HCT116 (cell line): Measurements from ENCODE around the gene ZBTB34. TPM values are rescaled to one million over a fixed set of nuclear protein-coding genes. Genes with fewer than 3 reads are reported as not detected.

Source experiments
- ATAC-seq: fragments of 200-7000 bp; cut with Tn5 transposase; 2 replicates; pipeline ENCODE4 v1.9.1; 2020; ENCODE audit warnings: mild to moderate bottlenecking, moderate library complexity
- BruUV-seq: library from RNA; stranded (reverse); fragments of 400-500 nt; replicated peaks from 2 replicates; lab custom pipeline; 2021; lab: Mats Ljungman, UMichigan
- CTCF ChIA-PET: fragments of 300-600 bp; sonication (Branson Sonifier 250); formaldehyde crosslinking; loops from one replicate; lab custom pipeline; 2021; ENCODE audit warnings: antibody characterized with exemption; lab: Charles Lee
- POLR2A ChIA-PET: fragments of 300-600, 350-600 bp; sonication (Branson Sonifier 250); formaldehyde crosslinking; loops from one replicate; lab custom pipeline; 2021; ENCODE audit warnings: antibody characterized with exemption; lab: Charles Lee
- RAD21 ChIA-PET, 2 experiments: fragments of 300-600 bp; sonication (Branson Sonifier 250); formaldehyde crosslinking; loops; one replicate each; lab custom pipeline; 2023; ENCODE audit warnings: low total read pairs in 2 of 2; ENCODE audit not compliant: uncharacterized antibody in 2 of 2, unreplicated experiment in 2 of 2, low non-redundant PET in 1 of 2; lab: Charles Lee
- DNase-seq: peaks from one replicate; pipeline ENCODE4 v3.0.0-alpha.2; 2010; ENCODE audit warnings: low read depth, low spot score
- H2AFZ ChIP-seq: fragments of 200-600 bp; shearing (Covaris generic), sonication (generic); 2 replicates; pipeline ENCODE4 v1.6.1; 2017; ENCODE audit warnings: low read depth, mixed run types, mixed read lengths, antibody characterized with exemption, low read length; ENCODE audit not compliant: poor library complexity, severe bottlenecking
- H3K27ac ChIP-seq: 2 replicates; pipeline ENCODE4 v1.5.1; 2012; ENCODE audit warnings: low read depth, low read length
- H3K27me3 ChIP-seq: fragments of 200-600 bp; sonication (generic); 2 replicates; pipeline ENCODE4 v1.6.1; 2016; ENCODE audit warnings: mixed run types, low read length, mixed read lengths; ENCODE audit not compliant: insufficient read depth
- H3K36me3 ChIP-seq, 2 experiments: fragments of 200-500 bp in 1 of 2; fragments of 200-600 bp in 1 of 2; sonication (Bioruptor generic) in 1 of 2; sonication (generic) in 1 of 2; 2 replicates each; pipeline versions ENCODE4 v1.5.1 to v1.6.1; 2014 to 2016; ENCODE audit warnings: low read length in 2 of 2, inconsistent platforms in 1 of 2, mixed read lengths in 1 of 2, mixed run types in 1 of 2; ENCODE audit not compliant: insufficient read depth in 2 of 2, control insufficient read depth in 1 of 2
- H3K4me1 ChIP-seq, 2 experiments: fragments of 200-600 bp in 1 of 2; sonication (generic) in 1 of 2; 2 replicates each; pipeline versions ENCODE4 v1.5.1 to v1.6.1; 2012 to 2017; ENCODE audit warnings: low read length in 2 of 2, inconsistent platforms in 1 of 2, mild to moderate bottlenecking in 1 of 2, mixed read lengths in 1 of 2, mixed run types in 1 of 2, moderate library complexity in 1 of 2; ENCODE audit not compliant: insufficient read depth in 2 of 2, control insufficient read depth in 1 of 2
- H3K4me2 ChIP-seq: fragments of 200-600 bp; sonication (generic); 2 replicates; pipeline ENCODE4 v1.6.1; 2017; ENCODE audit warnings: mixed run types, low read length, mixed read lengths
- H3K4me3 ChIP-seq, 2 experiments: fragments of 200-600 bp in 1 of 2; sonication (generic) in 1 of 2; replicated peaks in 1 of 2; 2 replicates each; pipeline ENCODE4 v1.5.1; 2011 to 2016; ENCODE audit warnings: low read length in 2 of 2, control low read depth in 1 of 2, low read depth in 1 of 2, mild to moderate bottlenecking in 1 of 2, mixed read lengths in 1 of 2, mixed run types in 1 of 2
- H3K79me2 ChIP-seq: fragments of 200-600 bp; sonication (generic); 2 replicates; pipeline ENCODE4 v1.6.1; 2017; ENCODE audit warnings: mild to moderate bottlenecking, mixed run types, low read length, moderate library complexity, mixed read lengths; ENCODE audit not compliant: insufficient read depth
- H3K9ac ChIP-seq: fragments of 200-600 bp; sonication (generic); 2 replicates; pipeline ENCODE4 v1.6.1; 2016; ENCODE audit warnings: low read length, mixed read lengths
- H3K9me2 ChIP-seq: fragments of 200-600 bp; sonication (generic), shearing (Covaris generic); 2 replicates; pipeline ENCODE4 v1.6.1; 2017; ENCODE audit warnings: mixed run types, mild to moderate bottlenecking, moderate library complexity; ENCODE audit not compliant: insufficient read depth
- H3K9me3 ChIP-seq, 2 experiments: fragments of 200-500 bp in 1 of 2; fragments of 200-600 bp in 1 of 2; sonication (Bioruptor generic) in 1 of 2; sonication (generic) in 1 of 2; 2 replicates each; pipeline ENCODE4 v1.6.1; 2014 to 2017; ENCODE audit warnings: low read length in 2 of 2, mixed read lengths in 2 of 2, inconsistent platforms in 1 of 2, low read depth in 1 of 2, mild to moderate bottlenecking in 1 of 2, mixed run types in 1 of 2, moderate library complexity in 1 of 2; ENCODE audit not compliant: control insufficient read depth in 1 of 2, insufficient read depth in 1 of 2
- H4K20me1 ChIP-seq: fragments of 200-600 bp; sonication (generic), shearing (Covaris generic); 2 replicates; pipeline ENCODE4 v1.6.1; 2017; ENCODE audit warnings: mixed run types, mild to moderate bottlenecking, moderate library complexity; ENCODE audit not compliant: insufficient read depth
- CBX3 ChIP-seq: IDR thresholded peaks from 2 replicates; pipeline ENCODE4 v1.6.1; 2012; ENCODE audit warnings: low read depth
- CTCF ChIP-seq, 3 experiments: fragments of 200-600 bp in 1 of 3; sonication (generic) in 1 of 3; IDR thresholded peaks in 2 of 3; conservative IDR thresholded peaks in 1 of 3; 2 replicates each; pipeline ENCODE4 v1.5.1; 2012 to 2017; ENCODE audit warnings: low read depth in 2 of 3, low read length in 2 of 3, antibody characterized with exemption in 1 of 3, borderline replicate concordance in 1 of 3, control low read depth in 1 of 3, mild to moderate bottlenecking in 1 of 3, mixed read lengths in 1 of 3, mixed run types in 1 of 3, moderate library complexity in 1 of 3; ENCODE audit not compliant: insufficient read depth in 1 of 3
- EGR1 ChIP-seq: IDR thresholded peaks from 2 replicates; pipeline ENCODE4 v1.6.1; 2012; ENCODE audit warnings: low read depth
- ELF1 ChIP-seq: IDR thresholded peaks from 2 replicates; pipeline ENCODE4 v1.6.1; 2012; ENCODE audit warnings: low read depth, borderline replicate concordance
- EZH2 ChIP-seq: fragments of 200-600 bp; sonication (generic); IDR thresholded peaks from 2 replicates; pipeline ENCODE4 v1.6.1; 2017; ENCODE audit warnings: antibody characterized with exemption, mixed run types
- EZH2phosphoT487 ChIP-seq: fragments of 200-600 bp; IDR thresholded peaks from 2 replicates; pipeline ENCODE4 v1.6.1; 2018; ENCODE audit warnings: antibody characterized with exemption, borderline replicate concordance
- FOSL1 ChIP-seq: IDR thresholded peaks from 2 replicates; pipeline ENCODE4 v1.6.1; 2012; ENCODE audit warnings: low read depth
- POLR2A ChIP-seq: IDR thresholded peaks from 2 replicates; pipeline ENCODE4 v1.7.0; 2011; ENCODE audit warnings: borderline replicate concordance; ENCODE audit not compliant: insufficient read depth, insufficient read length; ENCODE audit errors: extremely low read depth
- RAD21 ChIP-seq: IDR thresholded peaks from 2 replicates; pipeline ENCODE4 v1.6.1; 2012; ENCODE audit warnings: low read depth, mild to moderate bottlenecking
- SP1 ChIP-seq: IDR thresholded peaks from 2 replicates; pipeline ENCODE4 v1.6.1; 2012; ENCODE audit warnings: low read depth
- TCF7L2 ChIP-seq: IDR thresholded peaks from 2 replicates; pipeline ENCODE4 v1.7.0; 2011; ENCODE audit warnings: borderline replicate concordance, inconsistent platforms; ENCODE audit not compliant: insufficient read depth, insufficient read length; ENCODE audit errors: extremely low read depth
- YY1 ChIP-seq: IDR thresholded peaks from 2 replicates; pipeline ENCODE4 v1.6.1; 2011; ENCODE audit warnings: low read length, low read depth, moderate library complexity, mild to moderate bottlenecking; ENCODE audit not compliant: insufficient replicate concordance; ENCODE audit errors: extremely low read depth
- ZFX ChIP-seq: fragments of 450-650 bp; IDR thresholded peaks from 2 replicates; pipeline ENCODE4 v1.6.1; 2017
- ZNF274 ChIP-seq: fragments of 200-500 bp; sonication (Bioruptor generic); IDR thresholded peaks from 2 replicates; pipeline ENCODE4 v1.6.1; 2014; ENCODE audit warnings: mild to moderate bottlenecking, low read depth, low read length, inconsistent platforms
- intact Hi-C: fragments of 100-400 bp; cut with micrococcal nuclease; formaldehyde crosslinking; loops from 2 replicates; pipeline ENCODE4 v1.10.0; 2022
- total RNA-seq: library from RNA; stranded (reverse); gene quantifications from one replicate; pipeline ENCODE4 v1.2.1, GENCODE V29; 2021; ENCODE audit not compliant: unreplicated experiment

ZBTB34 gene
- total RNA-seq, 1 experiment from 2014 or later: 5.6 TPM

GRCh38 chr9:126907058-126907457 is 46.6 kb downstream of the ZBTB34 start:
- Histone ChIP-seq H3K4me3 (no peak overlapping the region), H3K4me1 (no peaks in the 10 kb centered on the region), H3K27me3 (peaks cover 6% of the 10 kb centered on the region; the same call in 1 of the 2 replicates), H3K9me2 (no peaks in the 10 kb centered on the region), H4K20me1 (no peaks in the 10 kb centered on the region), H3K4me2 (no peak overlapping the region), H3K36me3 (no peaks in the 10 kb centered on the region), H3K9me3 (no peaks in the 10 kb centered on the region), H3K79me2 (no peaks in the 10 kb centered on the region)
- DNase-seq: no peak
- ChIA-PET CTCF (interaction anchor here (1.5 kb wide), 1 partner anchor 8 kb away, joined by 3 read pairs; the partner anchor contains the start of gene RALGPS1), RAD21 (no interaction called here)
- no peak for TF ChIP-seq FOSL1
- TF ChIP-seq CTCF (IDR thresholded peaks at IDR 0.05 in 2 of 3, conservative IDR thresholded peaks at IDR 0.05 in 1 of 3; ENCODE audit: borderline replicate concordance in 1 of 3, insufficient read depth in 1 of 3, low read depth in 2 of 3, low read length in 2 of 3): no peak
- TF ChIP-seq EZH2: no peak
- TF ChIP-seq CBX3: no peak
- TF ChIP-seq SP1: no peak
- TF ChIP-seq ZNF274: no peak
- TF ChIP-seq ELF1: no peak
- TF ChIP-seq EGR1: no peak
- no peak for TF ChIP-seq YY1
- TF ChIP-seq RAD21: no peak
- no peak for TF ChIP-seq ZFX
- TF ChIP-seq EZH2phosphoT487: no peak
- no peak for TF ChIP-seq POLR2A
- TF ChIP-seq TCF7L2: no peak
- TF ChIP-seq, all 23 proteins: peak for 0
- intact Hi-C loops: no loop called here
- no peak overlapping the region for H3K9ac ChIP-seq
- no peak overlapping the region for H3K27ac ChIP-seq
- POLR2A ChIA-PET: no interaction called here
- H2AFZ ChIP-seq: no peak overlapping the region
- no peak for ATAC-seq
- BruUV-seq: no TSS peak
